ENCODE results near the gene C9orf78.
A peak's percentile ranks its signal among the peaks of the same experiment; 100 is the strongest.
"Not testable (repeated sequence)": the region's sequence is repeated elsewhere in the genome, so short reads cannot be mapped to it uniquely, and the experiment has no call there.

Gene C9orf78

DNA sequence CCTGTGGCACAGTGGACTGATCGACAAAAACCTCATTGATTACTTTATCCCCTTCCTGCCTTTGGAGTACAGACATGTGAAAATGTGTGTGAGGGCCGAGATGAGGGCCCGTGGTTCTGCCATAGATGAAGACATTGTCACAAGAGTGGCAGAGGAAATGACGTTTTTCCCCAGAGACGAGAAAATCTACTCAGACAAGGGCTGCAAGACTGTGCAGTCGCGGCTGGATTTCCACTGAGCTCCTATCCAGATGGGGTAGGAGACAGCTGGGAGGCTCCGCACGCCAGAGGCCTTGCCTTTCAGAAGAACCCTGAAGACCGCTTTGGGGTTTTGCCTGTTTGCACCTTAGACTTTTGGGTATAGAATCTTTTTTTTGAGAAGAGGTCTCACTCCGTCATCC lies 25.7 kb downstream of the C9orf78 start:
- no peak for DNase-seq

DNA sequence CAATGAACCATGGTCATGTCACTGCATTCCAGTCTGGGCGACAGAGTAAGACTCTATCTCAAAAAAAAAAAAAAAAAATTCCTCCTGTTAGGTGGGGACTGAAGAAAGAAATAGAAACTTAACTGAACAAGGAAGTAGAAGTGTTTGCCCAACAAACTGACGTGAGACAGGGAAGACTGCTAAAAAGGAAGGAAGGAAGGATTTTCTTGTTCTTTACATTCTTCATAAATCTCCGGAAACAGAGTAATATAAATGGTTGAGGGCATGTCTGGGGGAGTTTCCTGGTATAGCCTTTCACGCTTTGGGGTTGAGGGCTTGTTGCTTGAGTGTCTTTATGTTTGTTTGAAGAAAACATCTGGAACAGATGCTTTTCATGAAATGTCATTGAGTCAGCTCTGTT lies 29.0 kb downstream of the C9orf78 start:
- no peak for DNase-seq

DNA sequence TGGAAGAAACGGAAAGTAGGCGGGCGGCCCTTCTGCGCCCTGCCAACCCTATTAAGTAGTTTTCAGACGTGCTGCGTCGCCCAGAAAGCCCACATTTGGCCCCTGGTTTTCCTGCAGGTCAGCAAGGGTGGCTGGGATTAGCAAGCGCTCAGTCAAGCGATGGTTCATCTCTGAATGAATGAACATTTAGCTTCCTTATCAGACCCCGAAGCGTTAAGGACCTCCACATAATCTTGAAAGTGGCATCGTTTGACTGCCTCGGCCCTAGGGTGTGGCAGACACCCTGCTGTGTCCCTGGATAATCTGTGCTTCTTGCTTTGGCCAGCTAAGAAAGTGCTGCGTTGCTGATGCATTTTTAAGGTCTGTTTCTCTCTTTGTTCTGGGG lies 31.4 kb downstream of the C9orf78 start:
- peak; percentile 12 for DNase-seq

DNA sequence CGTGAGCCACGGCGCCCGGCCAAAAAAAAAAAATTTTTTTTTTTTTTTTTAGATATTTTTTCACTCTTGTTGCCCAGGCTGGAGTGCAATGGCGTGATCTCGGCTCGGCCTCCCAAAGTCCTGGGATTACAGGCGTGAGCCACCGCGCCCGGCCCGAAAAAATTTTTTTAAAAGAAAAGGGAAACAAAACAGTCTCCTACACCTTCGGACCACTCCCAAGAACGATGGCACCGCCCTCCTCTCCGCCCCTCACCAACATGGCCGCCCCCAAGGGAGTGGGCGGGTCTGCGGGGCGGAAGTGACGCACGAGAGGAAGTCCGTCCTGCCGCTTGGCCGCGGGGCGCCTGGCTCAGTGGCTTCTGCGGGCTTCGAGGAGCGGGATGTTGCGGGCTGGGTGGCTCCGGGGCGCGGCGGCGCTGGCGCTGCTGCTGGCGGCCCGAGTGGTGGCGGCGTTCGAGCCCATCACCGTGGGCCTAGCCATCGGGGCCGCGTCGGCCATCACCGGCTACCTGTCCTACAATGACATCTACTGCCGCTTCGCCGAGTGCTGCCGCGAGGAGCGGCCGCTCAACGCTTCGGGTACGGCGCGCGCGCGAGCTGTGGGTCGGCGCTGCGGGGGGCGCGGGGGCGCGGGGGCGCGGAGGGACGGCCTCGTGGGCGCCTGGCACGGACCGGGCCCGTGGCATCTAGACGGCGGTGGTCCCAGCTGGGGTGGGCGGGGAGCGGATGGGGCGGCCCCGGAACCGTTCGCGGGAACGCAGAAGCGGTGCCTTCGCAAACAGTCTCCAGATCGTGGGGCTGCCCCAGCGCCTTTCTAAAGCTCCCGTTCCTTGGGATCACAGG lies 32.0 kb downstream of the C9orf78 start, which contains the start of gene TOR1B:
TOR1B (plus strand) TSS at position 352 of the 843 bp plus-strand sequence; CDS start at position 381, 29 bp downstream.
- peak; percentile 94 for DNase-seq

DNA sequence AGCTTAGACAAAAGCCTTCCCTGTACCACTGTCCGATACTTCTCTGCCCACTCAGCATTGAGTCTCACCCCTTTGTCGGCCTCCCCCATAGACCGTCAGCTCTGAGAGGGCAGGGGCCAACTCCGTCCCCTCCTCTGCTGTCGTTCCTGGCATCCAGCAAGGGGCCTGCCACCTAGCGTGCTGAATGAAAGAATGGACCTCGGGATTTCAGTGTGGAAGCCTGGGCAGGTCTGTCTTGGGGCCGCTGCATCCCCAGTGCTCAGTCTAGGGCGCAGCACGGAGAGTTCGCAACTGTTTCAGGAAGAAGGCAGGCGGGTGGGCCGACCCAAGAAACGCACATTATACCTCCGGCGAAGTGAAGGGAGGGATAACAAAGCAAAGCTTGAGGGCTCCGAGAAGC lies 33.6 kb downstream of the C9orf78 start:
- DNase-seq, result no peak

DNA sequence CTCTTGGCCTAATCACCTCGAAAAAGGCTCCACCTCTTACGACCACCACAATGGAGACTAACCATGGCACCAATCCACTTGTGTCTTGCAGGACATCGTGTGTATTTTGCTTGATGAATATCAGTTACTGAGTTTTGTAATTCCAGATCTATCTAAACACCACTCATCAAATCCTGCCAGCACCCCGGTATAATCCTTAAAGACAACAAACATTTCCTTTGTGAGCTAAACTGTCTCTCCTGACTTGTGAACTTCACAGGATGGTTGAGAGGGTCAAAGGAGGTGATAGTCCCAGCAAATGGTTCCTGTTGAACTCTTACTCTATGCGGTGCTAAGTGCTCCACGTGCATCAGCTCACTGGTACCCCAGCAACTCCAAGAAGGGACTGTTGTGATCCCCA lies 36.1 kb downstream of the C9orf78 start:
- DNase-seq, result no peak

DNA sequence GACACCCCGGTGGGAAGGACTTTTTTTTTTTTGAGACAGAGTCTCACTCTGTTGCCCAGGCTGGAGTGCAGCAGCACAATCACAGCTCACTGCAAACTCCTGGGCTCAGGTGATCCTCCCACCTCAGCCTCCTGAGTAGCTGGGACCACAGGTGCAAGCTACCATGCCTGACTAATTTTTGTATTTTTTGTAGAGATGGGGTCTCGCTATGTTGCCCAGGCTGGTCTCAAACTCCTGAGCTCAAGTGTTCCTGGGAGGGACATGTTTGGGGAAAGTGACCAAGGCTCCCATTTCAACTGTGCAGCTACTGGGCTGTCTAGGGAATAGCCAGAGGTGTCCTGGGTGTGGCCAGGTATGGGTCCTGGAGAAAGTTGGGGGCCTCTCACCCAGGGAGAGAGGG lies 39.0 kb downstream of the C9orf78 start:
- DNase-seq, result not testable (repeated sequence)

DNA sequence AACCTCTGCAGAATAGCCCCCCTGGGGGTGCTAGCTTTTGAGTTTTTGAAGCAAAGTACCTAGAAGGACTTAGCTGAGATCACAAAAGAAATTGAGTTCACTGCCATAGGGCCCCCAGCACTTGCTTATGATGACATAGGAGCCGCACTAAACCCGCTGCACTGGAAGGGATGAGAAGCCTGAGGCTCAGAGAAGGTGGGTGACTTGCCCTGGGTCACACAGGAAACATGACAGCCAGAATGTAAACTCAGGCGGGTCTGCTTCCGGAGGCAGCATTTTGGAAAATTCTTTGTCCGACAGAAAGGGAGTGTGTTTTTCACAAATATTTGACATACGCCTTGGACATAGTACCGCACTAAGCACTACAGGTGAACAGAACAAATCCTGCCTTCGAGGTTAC lies 40.5 kb downstream of the C9orf78 start:
- DNase-seq, result no peak

DNA sequence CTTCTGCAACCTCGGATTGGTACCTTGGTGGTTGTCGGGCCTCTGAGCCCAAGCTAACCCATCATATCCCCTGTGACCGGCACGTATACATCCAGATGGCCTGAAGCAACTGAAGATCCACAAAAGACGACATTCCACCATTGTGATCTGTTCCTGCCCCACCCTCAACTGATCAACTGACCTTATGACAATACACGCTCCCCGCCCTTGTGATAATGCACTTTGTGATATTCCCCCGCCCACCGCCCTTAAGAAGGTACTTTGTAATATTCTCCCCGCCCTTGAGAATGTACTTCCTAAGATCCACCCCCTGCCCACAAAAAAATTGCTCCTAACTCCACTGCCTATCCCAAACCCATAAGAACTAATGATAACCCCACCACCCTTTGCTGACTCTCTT lies 48.6 kb downstream of the C9orf78 start:
- no peak for DNase-seq

DNA sequence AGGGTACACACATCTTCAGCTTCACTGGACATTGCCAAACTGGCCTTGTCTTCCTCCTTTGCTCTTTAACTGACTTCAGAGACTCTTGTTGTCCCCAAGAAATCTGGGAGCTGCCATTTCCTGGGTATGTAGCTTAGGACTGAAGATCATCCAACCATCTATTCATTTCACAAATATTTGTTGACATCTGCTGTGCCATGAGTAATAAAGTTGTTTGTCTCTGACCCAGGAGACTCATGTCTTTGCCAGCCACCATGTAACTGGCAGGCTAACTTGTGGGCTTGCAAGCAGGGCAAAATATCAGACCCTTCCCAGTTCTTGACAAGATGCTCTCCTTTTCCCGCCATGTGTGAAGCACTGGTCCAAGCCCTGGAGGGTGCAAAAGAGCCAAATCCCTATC lies 49.2 kb downstream of the C9orf78 start:
- no peak for DNase-seq

DNA sequence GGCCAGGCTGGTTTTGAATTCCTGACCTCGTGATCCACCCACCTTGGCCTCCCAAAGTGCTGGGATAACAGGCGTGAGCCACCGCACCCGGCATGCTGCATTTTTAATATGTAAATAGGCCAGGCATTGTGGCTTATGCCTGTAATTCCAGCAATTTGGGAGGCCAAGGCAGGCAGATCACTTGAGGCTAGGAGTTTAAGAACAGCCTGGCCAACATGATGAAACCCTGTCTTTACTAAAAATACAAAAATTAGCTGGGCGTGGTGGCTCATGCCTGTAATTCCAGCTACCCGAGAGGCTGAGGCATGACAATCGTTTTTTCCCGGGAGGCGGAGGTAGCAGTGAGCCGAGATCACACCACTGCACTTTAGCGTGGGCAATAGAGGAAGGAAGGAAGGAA lies 50.1 kb downstream of the C9orf78 start:
- DNase-seq, result not testable (repeated sequence)

DNA sequence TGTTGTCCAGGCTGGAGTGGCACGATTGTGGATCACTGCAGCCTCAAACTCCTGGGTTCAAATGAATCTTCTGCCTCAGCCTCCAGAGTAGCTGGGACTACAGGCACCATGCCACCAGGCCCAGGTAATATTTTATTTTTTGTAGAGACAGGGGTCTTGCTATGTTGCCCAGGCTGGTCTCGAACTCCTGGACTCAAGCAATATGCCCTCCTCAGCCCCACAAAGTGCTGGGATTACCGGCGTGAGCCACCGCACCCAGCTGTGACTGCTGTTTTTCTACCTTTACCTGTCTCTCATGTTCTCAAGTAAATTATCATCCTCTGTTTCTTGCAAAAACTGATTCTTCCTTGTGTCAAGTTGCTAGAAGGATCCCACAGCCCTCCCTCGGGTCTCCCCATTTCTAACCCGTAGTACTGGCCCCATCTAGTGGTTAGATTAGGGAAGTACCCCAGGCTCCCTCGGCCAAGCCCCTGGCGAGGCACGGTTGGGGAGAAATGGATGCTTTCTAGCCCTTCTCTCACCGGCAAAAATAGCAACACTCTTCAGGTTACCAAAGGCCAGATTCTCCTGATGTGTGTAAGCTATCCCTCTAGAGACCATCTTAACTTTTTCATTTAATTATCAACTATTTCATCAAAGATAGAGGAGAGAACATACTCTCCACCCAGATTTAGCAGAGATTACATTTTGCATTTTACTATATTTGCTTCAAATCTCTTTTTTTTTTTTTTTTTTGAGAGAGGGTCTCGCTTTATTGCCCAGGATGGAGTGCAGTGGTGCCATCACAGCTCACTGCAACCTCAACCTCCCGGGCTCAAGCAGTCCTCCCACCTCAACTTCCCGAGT lies 51.3 kb downstream of the C9orf78 start:
- peak; percentile 79 for DNase-seq

DNA sequence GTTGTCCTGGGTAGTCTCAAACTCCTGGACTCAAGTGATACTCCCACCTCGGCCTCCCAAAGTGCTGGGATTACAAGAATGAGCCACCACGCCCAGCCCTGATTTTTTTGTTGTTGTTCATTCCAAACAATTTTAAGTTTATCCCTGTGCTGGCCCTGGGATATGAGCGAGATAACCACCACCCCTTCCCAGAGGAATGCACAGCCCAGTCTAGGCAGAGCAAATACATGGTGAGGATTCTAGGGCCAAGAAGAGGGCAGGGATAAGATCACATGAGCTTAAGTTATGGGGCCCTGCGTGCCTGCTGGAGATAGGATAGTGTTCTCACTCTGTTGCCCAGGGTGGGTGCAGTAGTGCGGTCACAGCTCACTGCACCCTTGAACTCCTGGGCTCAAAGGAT lies 53.1 kb downstream of the C9orf78 start:
- DNase-seq, result no peak

DNA sequence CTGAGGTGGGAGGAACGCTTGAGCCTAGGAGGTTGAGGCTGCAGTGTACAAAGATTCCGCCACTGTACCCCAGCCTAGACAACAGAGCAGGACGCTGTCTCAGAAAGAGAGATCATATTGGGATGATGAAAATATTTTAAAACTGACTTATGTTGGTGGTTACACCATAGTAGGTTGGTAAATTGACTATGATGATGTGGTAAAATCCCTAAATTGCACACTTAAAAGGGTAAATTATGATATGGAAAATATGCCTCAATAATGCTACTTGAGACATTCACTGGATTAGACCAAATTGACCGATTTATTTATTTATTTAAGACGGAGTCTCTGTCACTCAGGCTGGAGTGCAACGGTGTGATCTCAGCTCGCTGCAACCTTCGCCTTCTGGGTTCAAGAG lies 53.9 kb downstream of the C9orf78 start:
- DNase-seq, result no peak

DNA sequence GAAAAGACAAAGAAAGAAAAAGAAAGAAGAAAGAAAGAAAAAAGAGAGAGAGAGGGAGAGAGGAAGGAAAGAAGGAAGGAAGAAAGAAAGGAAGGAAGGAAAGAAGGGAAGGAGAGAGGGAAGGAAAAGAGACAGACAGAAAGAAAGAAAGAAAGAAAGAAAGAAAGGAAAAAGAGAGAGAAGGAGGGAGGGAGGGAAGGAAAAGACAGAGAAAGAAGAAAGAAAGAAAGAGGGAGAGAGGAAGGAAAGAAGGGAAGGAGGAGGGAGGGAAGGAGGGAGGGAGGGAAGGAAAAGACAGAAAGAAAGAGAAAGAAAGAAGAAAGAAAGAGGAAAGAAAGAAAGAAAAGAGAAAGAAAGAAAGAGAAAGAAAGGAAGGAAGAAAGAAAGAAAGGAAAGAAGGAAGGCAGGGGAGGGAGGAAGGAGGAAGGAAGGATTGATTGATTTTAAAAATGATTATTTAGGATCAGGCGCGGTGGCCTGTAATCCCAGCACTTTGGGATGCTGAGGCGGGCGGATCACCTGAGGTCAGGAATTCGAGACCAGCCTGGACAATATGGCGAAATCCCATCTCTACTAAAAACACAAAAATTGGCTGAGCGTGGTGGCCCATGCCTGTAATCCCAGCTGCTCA lies 55.4 kb downstream of the C9orf78 start:
- DNase-seq, result no peak

DNA sequence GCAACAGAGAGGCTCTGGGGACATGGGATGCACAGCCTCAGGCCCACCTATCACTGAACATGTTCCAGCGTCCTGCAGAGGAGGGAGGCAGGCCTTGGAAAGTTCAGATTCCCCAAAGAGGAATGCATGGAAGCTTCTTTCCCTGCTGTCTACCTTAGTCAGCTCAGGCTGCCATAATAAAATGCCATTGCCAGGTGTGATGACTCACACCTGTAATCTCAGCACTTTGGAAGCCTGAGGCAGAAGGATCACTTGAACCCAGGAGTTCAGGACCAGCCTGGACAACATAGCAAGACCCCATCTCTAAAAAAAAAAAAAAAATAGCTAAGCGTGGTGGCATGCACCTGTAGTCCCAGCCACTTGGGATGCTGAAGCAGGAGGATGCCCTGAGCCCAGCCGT lies 56.6 kb downstream of the C9orf78 start:
- DNase-seq, result no peak

DNA sequence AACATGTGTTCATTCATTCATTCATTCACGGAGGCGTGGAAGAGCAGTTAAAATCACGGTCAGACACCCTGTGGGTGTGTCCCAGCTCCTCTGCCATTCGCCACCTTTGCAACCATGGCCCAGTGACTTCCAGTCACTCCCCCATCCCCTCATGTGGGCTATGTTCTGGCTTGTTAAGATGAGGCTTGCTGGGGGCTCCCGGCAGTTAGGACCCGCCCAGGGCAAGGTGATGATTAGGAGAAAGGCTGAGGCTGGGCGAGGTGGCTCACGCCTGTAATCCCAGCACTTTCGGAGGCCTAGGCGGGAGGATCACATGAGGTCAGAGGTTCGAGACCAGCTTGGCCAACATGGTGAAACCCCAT lies 57.3 kb downstream of the C9orf78 start:
- no peak for DNase-seq
